ENCODE measurements around the gene PRLHR.

DNA sequence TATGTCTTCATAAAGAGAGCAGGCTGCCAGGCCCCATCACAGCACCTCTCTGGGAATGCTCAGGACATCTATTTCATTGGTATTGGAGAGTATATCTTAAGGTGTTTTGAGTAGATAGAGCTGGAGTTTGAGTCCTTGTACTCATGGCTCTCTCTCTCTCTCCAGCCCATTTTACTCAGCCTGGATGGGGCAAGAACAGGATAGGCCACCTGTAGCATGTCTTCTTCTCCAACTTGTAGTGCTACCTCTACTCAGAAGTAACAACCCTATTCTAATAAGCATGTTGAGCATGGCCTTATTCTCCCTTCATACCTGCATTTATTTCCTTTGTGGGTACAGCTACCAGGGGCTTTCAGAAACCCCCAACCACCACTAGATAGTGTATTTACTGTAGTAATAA, 21.9 kb downstream of the PRLHR start:
- TF ChIP-seq, protein P1, sequence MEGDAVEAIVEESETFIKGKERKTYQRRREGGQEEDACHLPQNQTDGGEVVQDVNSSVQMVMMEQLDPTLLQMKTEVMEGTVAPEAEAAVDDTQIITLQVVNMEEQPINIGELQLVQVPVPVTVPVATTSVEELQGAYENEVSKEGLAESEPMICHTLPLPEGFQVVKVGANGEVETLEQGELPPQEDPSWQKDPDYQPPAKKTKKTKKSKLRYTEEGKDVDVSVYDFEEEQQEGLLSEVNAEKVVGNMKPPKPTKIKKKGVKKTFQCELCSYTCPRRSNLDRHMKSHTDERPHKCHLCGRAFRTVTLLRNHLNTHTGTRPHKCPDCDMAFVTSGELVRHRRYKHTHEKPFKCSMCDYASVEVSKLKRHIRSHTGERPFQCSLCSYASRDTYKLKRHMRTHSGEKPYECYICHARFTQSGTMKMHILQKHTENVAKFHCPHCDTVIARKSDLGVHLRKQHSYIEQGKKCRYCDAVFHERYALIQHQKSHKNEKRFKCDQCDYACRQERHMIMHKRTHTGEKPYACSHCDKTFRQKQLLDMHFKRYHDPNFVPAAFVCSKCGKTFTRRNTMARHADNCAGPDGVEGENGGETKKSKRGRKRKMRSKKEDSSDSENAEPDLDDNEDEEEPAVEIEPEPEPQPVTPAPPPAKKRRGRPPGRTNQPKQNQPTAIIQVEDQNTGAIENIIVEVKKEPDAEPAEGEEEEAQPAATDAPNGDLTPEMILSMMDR (IDR thresholded peaks at IDR 0.05; ENCODE audit: low read depth, low read length): no peak
- no peak for TF ChIP-seq EZH2phosphoT487 (IDR thresholded peaks at IDR 0.05; ENCODE audit: low read depth)
